ENCODE data around the gene SLC6A19. TPM values are rescaled to one million over a fixed set of nuclear protein-coding genes. Genes with fewer than 3 reads are reported as not detected.

The SLC6A19 gene
- total RNA-seq, 1 donor from 2014 or later, result not detected

DNA sequence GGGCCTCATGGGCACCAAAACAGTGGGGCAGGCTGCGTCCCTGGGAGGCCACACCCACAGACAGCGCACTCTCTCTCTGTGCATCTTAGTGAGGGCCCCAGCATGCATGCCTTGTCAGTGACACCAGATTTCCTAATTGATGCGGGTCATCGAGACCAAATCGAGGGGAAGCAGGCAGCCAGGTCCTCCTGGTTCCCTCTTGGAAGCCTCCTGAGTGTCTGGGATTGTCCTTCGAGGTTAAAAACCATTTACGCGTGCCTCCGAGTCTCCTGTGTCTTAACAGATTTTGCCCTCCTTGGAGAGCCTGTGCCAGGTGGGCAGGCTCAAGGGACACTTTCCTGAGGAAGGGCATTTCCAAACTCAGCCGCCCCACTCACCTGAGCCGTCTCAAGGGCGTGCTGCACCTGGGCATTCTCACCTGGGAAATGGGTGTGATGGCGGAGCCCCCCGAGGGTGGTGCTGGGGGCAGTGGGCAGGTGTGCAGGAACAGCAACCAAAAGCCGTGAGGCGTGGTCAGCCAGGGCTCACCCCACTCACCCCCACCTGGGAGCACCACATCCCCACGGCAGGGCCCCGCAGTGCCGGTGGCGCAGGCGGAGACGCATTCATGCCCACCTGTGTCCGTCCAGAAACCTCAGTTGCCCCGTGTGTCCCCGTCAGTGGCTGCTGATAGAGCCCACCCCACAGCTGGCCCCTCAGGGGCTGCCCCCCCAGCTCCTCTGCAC lies 2.7 kb downstream of the SLC6A19 start:
- no peak overlapping the region for H3K4me3 ChIP-seq
- TF ChIP-seq, protein P1, sequence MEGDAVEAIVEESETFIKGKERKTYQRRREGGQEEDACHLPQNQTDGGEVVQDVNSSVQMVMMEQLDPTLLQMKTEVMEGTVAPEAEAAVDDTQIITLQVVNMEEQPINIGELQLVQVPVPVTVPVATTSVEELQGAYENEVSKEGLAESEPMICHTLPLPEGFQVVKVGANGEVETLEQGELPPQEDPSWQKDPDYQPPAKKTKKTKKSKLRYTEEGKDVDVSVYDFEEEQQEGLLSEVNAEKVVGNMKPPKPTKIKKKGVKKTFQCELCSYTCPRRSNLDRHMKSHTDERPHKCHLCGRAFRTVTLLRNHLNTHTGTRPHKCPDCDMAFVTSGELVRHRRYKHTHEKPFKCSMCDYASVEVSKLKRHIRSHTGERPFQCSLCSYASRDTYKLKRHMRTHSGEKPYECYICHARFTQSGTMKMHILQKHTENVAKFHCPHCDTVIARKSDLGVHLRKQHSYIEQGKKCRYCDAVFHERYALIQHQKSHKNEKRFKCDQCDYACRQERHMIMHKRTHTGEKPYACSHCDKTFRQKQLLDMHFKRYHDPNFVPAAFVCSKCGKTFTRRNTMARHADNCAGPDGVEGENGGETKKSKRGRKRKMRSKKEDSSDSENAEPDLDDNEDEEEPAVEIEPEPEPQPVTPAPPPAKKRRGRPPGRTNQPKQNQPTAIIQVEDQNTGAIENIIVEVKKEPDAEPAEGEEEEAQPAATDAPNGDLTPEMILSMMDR (IDR thresholded peaks at IDR 0.05), result no peak
- no peak for TF ChIP-seq POLR2A (IDR thresholded peaks at IDR 0.05)
- no peak for TF ChIP-seq POLR2AphosphoS5 (IDR thresholded peaks at IDR 0.05; ENCODE audit: insufficient read depth in 1 of 2, low read depth in 1 of 2)
- H3K4me1 ChIP-seq, result no peaks in the 10 kb centered on the region
- intact Hi-C loops (cut with DNase I), result no loop called here
- no peaks in the 10 kb centered on the region for H3K36me3 ChIP-seq
- H3K27ac ChIP-seq, result no peak overlapping the region
- no peaks in the 10 kb centered on the region for H3K27me3 ChIP-seq
- DNase-seq (ENCODE audit: extremely low spot score in 2 of 2), result no peak
- no peaks in the 10 kb centered on the region for H3K9me3 ChIP-seq

DNA sequence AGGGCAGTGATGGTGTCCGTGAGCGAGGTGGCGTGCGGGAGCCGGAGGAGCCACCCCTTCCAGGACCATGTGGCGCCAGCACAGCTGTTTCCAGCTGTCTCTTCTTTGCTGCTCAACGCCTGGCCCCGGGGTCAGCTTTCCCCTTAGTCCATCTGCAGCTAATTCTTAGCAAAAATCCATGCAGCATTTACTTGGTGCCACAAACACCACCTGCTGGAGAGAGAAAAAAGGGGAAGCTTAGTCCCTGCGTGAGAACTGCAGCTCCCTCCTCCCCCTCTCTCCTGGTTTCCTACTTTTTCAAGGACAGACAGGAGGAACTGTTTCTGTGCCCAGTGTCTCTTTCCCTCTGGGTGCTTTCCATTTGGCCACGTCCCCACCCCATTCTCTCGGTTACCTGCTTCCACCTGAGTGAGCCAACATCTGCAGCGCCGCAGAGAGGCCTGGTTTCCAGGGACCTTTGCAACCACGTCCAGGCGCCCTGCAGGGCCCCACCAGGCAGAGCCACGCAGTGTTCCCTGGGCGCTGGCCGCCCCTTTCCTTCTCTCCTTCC lies 3.4 kb downstream of the SLC6A19 start:
- TF ChIP-seq, protein P1 (IDR thresholded peaks at IDR 0.05), result no peak
- TF ChIP-seq POLR2AphosphoS5 (IDR thresholded peaks at IDR 0.05; ENCODE audit: insufficient read depth in 1 of 2, low read depth in 1 of 2), result no peak
- Histone ChIP-seq H3K36me3 (no peaks in the 10 kb centered on the region), H3K27me3 (no peaks in the 10 kb centered on the region), H3K27ac (no peak overlapping the region), H3K4me1 (no peaks in the 10 kb centered on the region), H3K9me3 (no peaks in the 10 kb centered on the region), H3K4me3 (no peak overlapping the region)
- intact Hi-C loops (cut with DNase I), result no loop called here
- DNase-seq (ENCODE audit: extremely low spot score in 2 of 2), result no peak

DNA sequence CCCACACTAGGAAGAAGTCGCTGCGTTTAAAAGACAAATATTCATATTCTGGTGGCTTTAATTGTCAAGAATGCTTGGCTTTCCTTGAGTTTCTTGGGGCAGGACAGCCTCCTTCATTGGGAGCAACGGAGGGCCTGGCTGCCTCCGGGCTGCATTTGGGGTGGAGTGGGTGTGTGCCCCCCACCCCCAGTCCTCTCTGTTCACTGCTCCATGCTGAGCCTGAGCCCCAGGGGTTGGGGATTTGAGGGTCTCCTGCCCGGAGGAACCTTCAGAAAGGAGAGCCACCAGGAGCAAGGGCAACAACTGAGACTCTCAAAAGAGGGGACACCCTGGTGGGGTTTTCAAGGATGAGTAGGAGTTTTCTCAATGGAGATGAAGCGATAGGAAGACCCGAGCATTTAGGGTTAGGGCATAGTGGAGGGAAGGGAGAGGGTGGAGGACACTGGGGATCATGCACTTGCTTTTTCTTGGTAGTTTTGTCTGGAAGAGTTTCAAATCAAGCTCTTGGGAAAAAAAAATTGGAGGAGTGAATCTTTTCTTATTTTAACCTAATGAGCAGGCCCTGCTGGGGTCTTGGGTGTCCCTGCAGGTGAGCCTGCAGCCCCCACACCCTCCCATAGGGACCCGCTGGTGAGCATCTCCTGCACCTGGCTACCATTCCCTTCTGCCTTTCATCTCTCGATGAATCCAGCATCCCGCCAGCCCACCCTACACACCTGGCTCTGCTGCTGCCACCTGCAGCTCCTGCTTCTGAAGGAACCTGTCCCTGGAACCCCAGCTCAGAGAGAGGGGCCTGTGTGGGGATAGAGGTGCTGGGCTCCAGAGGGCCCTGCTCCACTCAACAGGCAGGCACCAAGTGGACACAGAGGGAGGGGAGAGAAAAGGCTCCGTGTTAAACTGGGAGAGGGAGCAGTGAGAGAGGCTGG lies 4.1 kb downstream of the SLC6A19 start:
- Histone ChIP-seq H3K4me1 (no peaks in the 10 kb centered on the region), H3K4me3 (no peak overlapping the region), H3K27ac (no peak overlapping the region), H3K27me3 (no peaks in the 10 kb centered on the region), H3K36me3 (no peaks in the 10 kb centered on the region), H3K9me3 (no peaks in the 10 kb centered on the region)
- no peak for DNase-seq (ENCODE audit: extremely low spot score in 2 of 2)
- TF ChIP-seq POLR2AphosphoS5 (IDR thresholded peaks at IDR 0.05; ENCODE audit: insufficient read depth in 1 of 2, low read depth in 1 of 2), result no peak
- TF ChIP-seq, protein P1 (IDR thresholded peaks at IDR 0.05), result no peak
- no peak for TF ChIP-seq POLR2A (IDR thresholded peaks at IDR 0.05)
- intact Hi-C loops (cut with DNase I), result no loop called here

GRCh38 chr5:1206521-1207412 lies 5.4 kb downstream of the SLC6A19 start:
- TF ChIP-seq, protein P1 (IDR thresholded peaks at IDR 0.05), result no peak
- TF ChIP-seq POLR2AphosphoS5 (IDR thresholded peaks at IDR 0.05; ENCODE audit: insufficient read depth in 1 of 2, low read depth in 1 of 2), result no peak
- TF ChIP-seq POLR2A (IDR thresholded peaks at IDR 0.05), result no peak
- Histone ChIP-seq H3K4me1 (no peaks in the 10 kb centered on the region), H3K27ac (no peak overlapping the region), H3K36me3 (no peaks in the 10 kb centered on the region), H3K4me3 (no peak overlapping the region), H3K9me3 (no peaks in the 10 kb centered on the region), H3K27me3 (no peaks in the 10 kb centered on the region)
- intact Hi-C loops (cut with DNase I), result no loop called here
- no peak for DNase-seq (ENCODE audit: extremely low spot score in 2 of 2)
